Psoas muscle (tissue), 8 donors: ENCODE data around the gene ABL2. TPM values are rescaled to one million over a fixed set of nuclear protein-coding genes. Genes with fewer than 3 reads are reported as not detected.

Source experiments
- ATAC-seq, 4 donors: fragments of 200-7000 bp; cut with Tn5 transposase; one replicate each; pipeline ENCODE4 v1.9.1; 2020; ENCODE audit warnings: moderate library complexity in 3 of 4, mild to moderate bottlenecking in 2 of 4
- DNase-seq, 2 donors: peaks; one replicate each; pipeline ENCODE4 v3.0.0-alpha.2; 2020
- H3K27ac ChIP-seq: fragments of 200-600 bp; one replicate; pipeline ENCODE4 v1.8.0; 2022
- H3K27me3 ChIP-seq, 3 donors: fragments of 200-600 bp in 1 of 3; one replicate each; pipeline versions ENCODE4 v1.6.1 to v1.8.0; 2013 to 2022; ENCODE audit warnings: low read length in 2 of 3, mild to moderate bottlenecking in 2 of 3, moderate library complexity in 1 of 3; ENCODE audit not compliant: insufficient read depth in 3 of 3
- H3K36me3 ChIP-seq, 2 donors: fragments of 200-600 bp in 1 of 2; one replicate each; pipeline versions ENCODE4 v1.6.1 to v1.8.0; 2013 to 2022; ENCODE audit warnings: low read depth in 1 of 2, mild to moderate bottlenecking in 1 of 2, moderate library complexity in 1 of 2; ENCODE audit not compliant: insufficient read depth in 1 of 2
- H3K4me1 ChIP-seq: fragments of 200-600 bp; one replicate; pipeline ENCODE4 v1.8.0; 2022
- H3K4me3 ChIP-seq: fragments of 200-600 bp; one replicate; pipeline ENCODE4 v1.8.0; 2022; ENCODE audit warnings: mild to moderate bottlenecking
- H3K9me3 ChIP-seq: fragments of 200-600 bp; one replicate; pipeline ENCODE4 v1.8.0; 2022
- WGBS, 3 donors: extraction: QIAGEN DNeasy Blood & Tissue Kit; methylation state at CpG; one replicate each; pipeline versions ENCODE4 v1.1.6 to v1.1.7; 2013; 5-methylcytosine and 5-hydroxymethylcytosine counted together
- intact Hi-C, 2 donors: fragments of 100-400 bp; cut with DNase I; formaldehyde crosslinking; loops; one replicate each; pipeline versions ENCODE4 v1.11.0 to v1.14.2; 2022
- polyA plus RNA-seq, 3 donors: library from polyadenylated mRNA; stranded (reverse); fragments of 200-250 nt; gene quantifications; one replicate each; pipeline ENCODE4 v1.2.3, GENCODE V29; 2013
- total RNA-seq, 4 donors: library from RNA; stranded (reverse); fragmentation: NEBNext Ultra II Directional in 2 of 4; extraction: Animal tissue kit (Norgen Biotek cat#: 25700) in 2 of 4; gene quantifications; one replicate each; pipeline versions ENCODE4 v1.2.1 to v1.2.4, GENCODE V29; 2021 to 2023
- TF ChIP-seq, protein P1 (sequence below): fragments of 200-600 bp; IDR thresholded peaks from one replicate; pipeline ENCODE4 v1.8.0; 2022; ENCODE audit warnings: antibody characterized with exemption
- donor health status: healthy with polysubstance abuse.
- donor health status: DM: no; HTN: no; CAD: no; lungs with moderate emphysema.
- donor health status: Bipolar disorder and iron deficiency.
- donor health status: healthy.
- donor health status: DM: yes; HTN: yes; CAD: no.
- donor health status: DM: no; HTN: no; CAD: no.
- donor health status: DM: no; HTN: no; CAD: no.
- donor health status: DM: yes; HTN: yes; CAD: no.

The ABL2 gene
- total and polyA plus RNA-seq, 7 donors = 1.4 to 11.7 (median 8.6) TPM

DNA sequence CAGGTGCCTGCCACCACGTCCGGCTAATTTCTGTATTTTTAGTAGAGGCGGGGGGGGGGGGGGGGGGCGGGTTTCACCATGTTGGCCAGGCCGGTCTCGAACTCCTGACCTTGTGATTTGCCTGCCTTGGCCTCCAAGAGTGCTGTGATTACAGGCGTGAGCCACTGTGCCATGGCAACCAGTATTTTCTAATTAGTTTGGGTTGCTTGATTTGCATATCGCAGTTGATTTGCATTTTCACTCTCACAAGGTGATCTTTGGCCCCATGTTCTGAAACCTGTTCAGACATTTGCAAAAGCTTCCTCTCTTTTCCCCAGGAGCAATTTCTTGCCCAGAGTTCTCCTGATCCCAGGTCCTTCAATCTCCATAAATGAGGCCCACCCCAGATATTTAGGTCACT is 145.9 kb downstream of the ABL2 start:
- H3K4me3 ChIP-seq = peak overlapping the region; percentile 93
- no peak overlapping the region for H3K27ac ChIP-seq
- intact Hi-C loops = no loop called here
- H3K27me3 ChIP-seq = no peaks in the 10 kb centered on the region
- TF ChIP-seq, protein P1, sequence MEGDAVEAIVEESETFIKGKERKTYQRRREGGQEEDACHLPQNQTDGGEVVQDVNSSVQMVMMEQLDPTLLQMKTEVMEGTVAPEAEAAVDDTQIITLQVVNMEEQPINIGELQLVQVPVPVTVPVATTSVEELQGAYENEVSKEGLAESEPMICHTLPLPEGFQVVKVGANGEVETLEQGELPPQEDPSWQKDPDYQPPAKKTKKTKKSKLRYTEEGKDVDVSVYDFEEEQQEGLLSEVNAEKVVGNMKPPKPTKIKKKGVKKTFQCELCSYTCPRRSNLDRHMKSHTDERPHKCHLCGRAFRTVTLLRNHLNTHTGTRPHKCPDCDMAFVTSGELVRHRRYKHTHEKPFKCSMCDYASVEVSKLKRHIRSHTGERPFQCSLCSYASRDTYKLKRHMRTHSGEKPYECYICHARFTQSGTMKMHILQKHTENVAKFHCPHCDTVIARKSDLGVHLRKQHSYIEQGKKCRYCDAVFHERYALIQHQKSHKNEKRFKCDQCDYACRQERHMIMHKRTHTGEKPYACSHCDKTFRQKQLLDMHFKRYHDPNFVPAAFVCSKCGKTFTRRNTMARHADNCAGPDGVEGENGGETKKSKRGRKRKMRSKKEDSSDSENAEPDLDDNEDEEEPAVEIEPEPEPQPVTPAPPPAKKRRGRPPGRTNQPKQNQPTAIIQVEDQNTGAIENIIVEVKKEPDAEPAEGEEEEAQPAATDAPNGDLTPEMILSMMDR = no peak
- WGBS, 3 donors = 62 to 88% (median 65%) methylated on average over 7 to 8 of the region's 8 CpGs
- H3K4me1 ChIP-seq = peaks cover 20% of the 10 kb centered on the region
- H3K36me3 ChIP-seq = peaks cover 0 to 42% of the 10 kb centered on the region in 2 donors
- no peaks in the 10 kb centered on the region for H3K9me3 ChIP-seq
- DNase-seq (no peak), ATAC-seq (no peak)

DNA sequence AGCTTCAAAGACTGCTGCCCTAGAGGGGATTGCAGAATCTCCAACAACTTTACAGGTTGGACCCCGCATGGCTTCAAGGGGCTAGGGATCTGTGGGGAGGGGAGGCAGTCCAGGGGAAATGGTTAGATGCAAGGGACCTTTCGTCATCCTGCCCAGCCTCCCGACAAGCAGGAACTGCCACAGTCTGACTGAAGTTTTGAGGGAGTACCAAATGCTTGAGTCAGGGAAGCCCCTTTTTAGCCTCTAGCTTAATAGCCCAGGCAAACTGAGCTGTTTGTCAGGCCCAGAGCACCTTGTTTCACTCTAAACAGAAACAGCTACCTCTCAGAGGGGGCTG is 146.5 kb downstream of the ABL2 start:
- Histone ChIP-seq H3K27me3 (no peaks in the 10 kb centered on the region), H3K4me1 (peaks cover 20% of the 10 kb centered on the region), H3K9me3 (no peaks in the 10 kb centered on the region), H3K27ac (peak overlapping the region; percentile 97), H3K36me3 (peaks cover 0 to 36% of the 10 kb centered on the region in 2 donors), H3K4me3 (peak overlapping the region; percentile 93)
- DNase-seq (no peak), ATAC-seq (no peak)
- TF ChIP-seq, protein P1 = no peak
- intact Hi-C loops = no loop called here
- WGBS, 3 donors = 12 to 31% (median 17%) methylated on average over 3 of the region's 3 CpGs

DNA sequence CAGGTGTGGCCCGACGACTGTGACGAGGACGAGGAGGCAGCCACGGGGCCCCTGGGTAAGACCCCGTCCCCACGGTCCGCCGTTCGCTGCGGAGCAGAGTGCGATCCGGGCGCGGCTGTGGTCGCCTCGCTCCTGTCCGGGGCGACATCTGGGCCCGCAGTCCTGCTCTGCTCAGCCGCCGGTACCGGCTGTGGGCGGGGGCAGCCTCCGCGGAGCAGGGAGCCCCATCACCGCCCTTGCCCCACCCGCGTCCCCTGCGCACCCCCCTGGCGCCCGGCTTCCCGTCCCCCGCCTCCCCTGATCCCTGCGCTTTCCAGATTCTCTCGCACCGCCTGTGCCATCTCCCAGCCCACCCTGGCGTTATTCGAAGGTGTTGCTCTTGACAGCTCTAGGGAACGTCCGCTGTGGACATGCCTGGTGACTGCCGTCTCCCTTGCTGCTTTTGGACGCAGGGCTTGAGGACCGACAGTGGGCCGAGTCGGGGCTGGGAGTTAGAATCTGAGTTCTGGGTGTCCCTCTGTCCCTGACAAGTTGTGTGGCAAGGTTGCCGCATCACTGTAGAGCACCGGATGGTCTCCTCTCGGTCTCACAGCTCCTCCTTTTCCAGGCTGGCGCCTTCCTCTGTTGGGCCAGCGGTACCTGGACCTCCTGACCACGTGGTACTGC is 147.0 kb downstream of the ABL2 start:
- peak; percentile 33 to 42 (median 38) for ATAC-seq
- no peaks in the 10 kb centered on the region for H3K9me3 ChIP-seq
- H3K4me1 ChIP-seq = peaks cover 20% of the 10 kb centered on the region
- DNase-seq = peak in 1 of 2 donors; percentile 42
- peak overlapping the region; percentile 97 for H3K27ac ChIP-seq
- intact Hi-C loops = no loop called here
- H3K27me3 ChIP-seq = no peaks in the 10 kb centered on the region
- H3K4me3 ChIP-seq = peak overlapping the region; percentile 93
- peaks cover 0 to 31% of the 10 kb centered on the region in 2 donors for H3K36me3 ChIP-seq
- TF ChIP-seq, protein P1 = no peak
- 0 to 1% (median 0%) methylated on average over 43 to 52 of the region's 52 CpGs for WGBS, 3 donors

DNA sequence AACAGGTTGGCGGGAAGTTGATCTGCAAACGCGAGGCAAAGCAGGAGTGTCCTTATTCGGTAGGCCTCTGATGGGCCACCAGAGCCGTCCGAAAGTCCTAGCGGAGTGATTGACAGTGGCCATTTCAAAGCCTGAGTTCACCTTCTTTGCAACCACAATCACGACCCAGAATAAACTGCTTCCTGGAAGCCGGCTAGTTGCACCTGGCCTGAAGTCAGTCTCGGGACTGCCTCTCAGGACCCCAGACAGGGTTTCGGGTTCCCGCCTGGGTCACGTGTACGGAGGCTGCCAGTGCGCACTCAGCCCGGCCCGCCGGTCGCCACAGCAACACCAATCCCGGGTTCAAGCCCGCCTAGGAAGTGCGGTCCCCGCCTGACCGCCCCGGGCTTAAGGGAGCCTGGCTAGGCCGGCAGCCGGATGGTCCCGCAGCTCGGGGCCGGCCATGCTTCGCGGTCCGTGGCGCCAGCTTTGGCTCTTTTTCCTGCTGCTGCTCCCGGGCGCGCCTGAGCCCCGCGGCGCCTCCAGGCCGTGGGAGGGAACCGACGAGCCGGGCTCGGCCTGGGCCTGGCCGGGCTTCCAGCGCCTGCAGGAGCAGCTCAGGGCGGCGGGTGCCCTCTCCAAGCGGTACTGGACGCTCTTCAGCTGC is 147.7 kb downstream of the ABL2 start, which contains the start of gene TOR3A:
TSS of gene TOR3A (plus strand) at position 384 of the 646 bp plus-strand sequence. CDS start at position 443, 59 bp downstream.
- DNase-seq (peak; percentile 94 to 97), ATAC-seq (peak; percentile 94 to 96 (median 94))
- intact Hi-C loops = no loop called here
- no peaks in the 10 kb centered on the region for H3K27me3 ChIP-seq
- peak within 1 kb of the TSS; percentile 97 for H3K27ac ChIP-seq
- WGBS, 3 donors = 0 to 1% (median 0%) methylated on average over 30 to 51 of the region's 51 CpGs
- H3K9me3 ChIP-seq = no peaks in the 10 kb centered on the region
- H3K36me3 ChIP-seq = peaks cover 0 to 27% of the 10 kb centered on the region in 2 donors
- H3K4me1 ChIP-seq = peaks cover 20% of the 10 kb centered on the region
- H3K4me3 ChIP-seq = peak within 1 kb of the TSS; percentile 93
- TF ChIP-seq, protein P1 = no peak
